ENCODE results near the gene GASK1A.

DNA sequence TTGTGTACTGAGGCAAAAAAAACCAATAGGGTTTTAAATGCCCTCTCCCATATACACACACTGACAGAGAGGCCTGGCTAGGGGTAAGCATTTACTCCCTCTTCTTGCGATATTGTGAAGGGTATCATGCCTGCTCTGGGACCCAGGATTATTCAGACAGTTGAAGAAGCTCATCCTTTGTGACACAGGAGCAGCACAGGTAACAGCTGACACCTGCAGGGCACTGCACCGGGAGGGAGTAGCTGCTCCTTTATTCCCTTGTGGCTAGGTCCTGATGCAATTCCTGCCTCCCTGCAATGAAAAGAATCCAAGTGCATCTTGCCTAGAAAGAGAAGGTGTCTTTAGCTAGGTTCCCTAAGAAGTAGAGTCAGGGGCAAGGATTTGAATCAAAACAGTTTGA lies 103.3 kb downstream of the GASK1A start:
- TF ChIP-seq, protein P1, sequence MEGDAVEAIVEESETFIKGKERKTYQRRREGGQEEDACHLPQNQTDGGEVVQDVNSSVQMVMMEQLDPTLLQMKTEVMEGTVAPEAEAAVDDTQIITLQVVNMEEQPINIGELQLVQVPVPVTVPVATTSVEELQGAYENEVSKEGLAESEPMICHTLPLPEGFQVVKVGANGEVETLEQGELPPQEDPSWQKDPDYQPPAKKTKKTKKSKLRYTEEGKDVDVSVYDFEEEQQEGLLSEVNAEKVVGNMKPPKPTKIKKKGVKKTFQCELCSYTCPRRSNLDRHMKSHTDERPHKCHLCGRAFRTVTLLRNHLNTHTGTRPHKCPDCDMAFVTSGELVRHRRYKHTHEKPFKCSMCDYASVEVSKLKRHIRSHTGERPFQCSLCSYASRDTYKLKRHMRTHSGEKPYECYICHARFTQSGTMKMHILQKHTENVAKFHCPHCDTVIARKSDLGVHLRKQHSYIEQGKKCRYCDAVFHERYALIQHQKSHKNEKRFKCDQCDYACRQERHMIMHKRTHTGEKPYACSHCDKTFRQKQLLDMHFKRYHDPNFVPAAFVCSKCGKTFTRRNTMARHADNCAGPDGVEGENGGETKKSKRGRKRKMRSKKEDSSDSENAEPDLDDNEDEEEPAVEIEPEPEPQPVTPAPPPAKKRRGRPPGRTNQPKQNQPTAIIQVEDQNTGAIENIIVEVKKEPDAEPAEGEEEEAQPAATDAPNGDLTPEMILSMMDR (conservative IDR thresholded peaks at IDR 0.05): no peak
- TF ChIP-seq EZH2 (IDR thresholded peaks at IDR 0.05; ENCODE audit: low read depth): no peak

Data from PC-9 (cell line).